ENCODE results near the gene NUP93.

GRCh38 chr16:56683424-56684172, 46.3 kb upstream of the NUP93 start:
- TF ChIP-seq CTCF (optimal IDR thresholded peaks at IDR 0.05 in 1 of 3, IDR thresholded peaks at IDR 0.05 in 1 of 3, conservative IDR thresholded peaks at IDR 0.05 in 1 of 3; ENCODE audit: extremely low read depth in 1 of 3, insufficient read depth in 2 of 3, low read length in 3 of 3): no peak
- no peak for TF ChIP-seq EZH2 (IDR thresholded peaks at IDR 0.05; ENCODE audit: low read length)

All from keratinocyte (primary cell).